GM12873 (cell line): Measurements from ENCODE around the gene RAD51B.

ENCODE experiments used
- TF ChIP-seq, protein P1 (sequence below): IDR thresholded peaks from 2 replicates; pipeline ENCODE4 v1.5.1; 2012; ENCODE audit warnings: low read depth, mild to moderate bottlenecking, moderate library complexity, low read length, control low read depth; ENCODE audit not compliant: insufficient read depth; ENCODE audit errors: missing control alignments

Gene RAD51B

GRCh38 chr14:68230950-68231717 is 411.6 kb downstream of the RAD51B start:
- TF ChIP-seq, protein P1, sequence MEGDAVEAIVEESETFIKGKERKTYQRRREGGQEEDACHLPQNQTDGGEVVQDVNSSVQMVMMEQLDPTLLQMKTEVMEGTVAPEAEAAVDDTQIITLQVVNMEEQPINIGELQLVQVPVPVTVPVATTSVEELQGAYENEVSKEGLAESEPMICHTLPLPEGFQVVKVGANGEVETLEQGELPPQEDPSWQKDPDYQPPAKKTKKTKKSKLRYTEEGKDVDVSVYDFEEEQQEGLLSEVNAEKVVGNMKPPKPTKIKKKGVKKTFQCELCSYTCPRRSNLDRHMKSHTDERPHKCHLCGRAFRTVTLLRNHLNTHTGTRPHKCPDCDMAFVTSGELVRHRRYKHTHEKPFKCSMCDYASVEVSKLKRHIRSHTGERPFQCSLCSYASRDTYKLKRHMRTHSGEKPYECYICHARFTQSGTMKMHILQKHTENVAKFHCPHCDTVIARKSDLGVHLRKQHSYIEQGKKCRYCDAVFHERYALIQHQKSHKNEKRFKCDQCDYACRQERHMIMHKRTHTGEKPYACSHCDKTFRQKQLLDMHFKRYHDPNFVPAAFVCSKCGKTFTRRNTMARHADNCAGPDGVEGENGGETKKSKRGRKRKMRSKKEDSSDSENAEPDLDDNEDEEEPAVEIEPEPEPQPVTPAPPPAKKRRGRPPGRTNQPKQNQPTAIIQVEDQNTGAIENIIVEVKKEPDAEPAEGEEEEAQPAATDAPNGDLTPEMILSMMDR: no peak

- TF ChIP-seq, protein P1: no peak
Observed at GRCh38 chr14:68231898-68232297, 412.3 kb downstream of the RAD51B start.

DNA sequence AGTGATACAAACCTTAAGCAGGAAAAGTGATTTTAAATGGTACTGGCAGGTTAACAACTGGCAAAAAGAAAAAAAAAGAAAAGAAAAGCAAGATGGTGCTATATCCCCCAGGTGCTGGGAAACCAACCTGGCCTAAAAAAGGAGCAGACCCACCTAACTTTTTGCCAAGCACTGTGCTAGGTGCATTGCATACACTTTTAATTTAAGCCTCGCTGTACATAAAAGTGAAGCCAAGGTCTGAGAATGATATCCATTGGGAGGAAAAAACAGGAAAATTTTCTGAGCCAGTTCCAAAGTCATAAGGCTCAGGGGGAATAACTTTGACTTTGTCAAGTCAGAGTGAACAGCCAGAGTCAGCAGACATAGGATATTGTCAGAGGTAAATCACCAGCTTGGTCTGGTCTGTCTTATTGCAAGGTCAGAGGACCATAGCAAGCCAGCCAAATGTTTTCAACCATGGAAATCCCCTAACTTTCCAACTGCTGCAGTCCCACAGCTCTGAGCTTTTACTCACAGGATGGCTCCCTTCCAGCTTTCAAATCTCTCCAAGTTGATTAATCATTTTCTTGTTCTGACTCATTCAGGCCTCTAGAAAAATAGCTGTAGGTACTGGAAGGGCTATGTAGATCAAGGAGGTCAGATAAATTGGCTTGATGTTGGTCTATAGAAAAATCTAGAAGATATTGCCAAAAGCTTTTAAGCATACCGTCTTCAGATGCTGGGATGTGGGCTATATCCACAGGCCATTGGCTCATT is 412.9 kb downstream of the RAD51B start:
- TF ChIP-seq, protein P1: no peak

- TF ChIP-seq, protein P1: no peak
Observed at GRCh38 chr14:68233101-68233784, 413.7 kb downstream of the RAD51B start.

GRCh38 chr14:68234101-68234905 is 414.7 kb downstream of the RAD51B start:
- TF ChIP-seq, protein P1: no peak

- TF ChIP-seq, protein P1: no peak
Observed at GRCh38 chr14:68235011-68235410, 415.4 kb downstream of the RAD51B start.
